Mesendoderm (in vitro differentiated cells): Measurements from ENCODE around the gene CDHR4.
A peak's percentile ranks its signal among the peaks of the same experiment; 100 is the strongest.
"Not testable (repeated sequence)": the region's sequence is repeated elsewhere in the genome, so short reads cannot be mapped to it uniquely, and the experiment has no call there.

Experiments used
- DNase-seq: peaks from one replicate; pipeline ENCODE4 v3.0.0; 2013
- H2AK5ac ChIP-seq: 2 replicates; pipeline ENCODE4 v1.6.1; 2013; ENCODE audit warnings: low read length, inconsistent platforms
- H2BK120ac ChIP-seq: 2 replicates; pipeline ENCODE4 v1.6.1; 2013; ENCODE audit warnings: low read depth, mild to moderate bottlenecking, low read length, moderate library complexity, mixed read lengths
- H2BK15ac ChIP-seq: replicated peaks from 2 replicates; pipeline ENCODE4 v1.6.1; 2013; ENCODE audit warnings: low read depth, mild to moderate bottlenecking, moderate library complexity
- H2BK5ac ChIP-seq: 2 replicates; pipeline ENCODE4 v1.6.1; 2013; ENCODE audit warnings: low read length, inconsistent platforms
- H3K18ac ChIP-seq: 2 replicates; pipeline ENCODE4 v1.6.1; 2013; ENCODE audit warnings: mild to moderate bottlenecking, low read length, mixed read lengths
- H3K23ac ChIP-seq: one replicate; pipeline ENCODE4 v1.6.1; 2013; ENCODE audit warnings: low read length
- H3K27ac ChIP-seq: 2 replicates; pipeline ENCODE4 v1.5.1; 2013; ENCODE audit warnings: low read depth, mild to moderate bottlenecking, inconsistent platforms, low read length, moderate library complexity
- H3K27me3 ChIP-seq: 2 replicates; pipeline ENCODE4 v1.6.1; 2013; ENCODE audit warnings: low read length, control low read depth, mild to moderate bottlenecking, inconsistent platforms; ENCODE audit not compliant: insufficient read depth, poor library complexity
- H3K36me3 ChIP-seq: 2 replicates; pipeline ENCODE4 v1.6.1; 2013; ENCODE audit warnings: low read length, inconsistent platforms; ENCODE audit not compliant: control insufficient read depth, insufficient read depth
- H3K4ac ChIP-seq: one replicate; pipeline ENCODE4 v1.6.1; 2013; ENCODE audit warnings: low read depth, mild to moderate bottlenecking, low read length, moderate library complexity
- H3K4me1 ChIP-seq: 2 replicates; pipeline ENCODE4 v1.6.1; 2013; ENCODE audit warnings: low read depth, low read length, inconsistent platforms; ENCODE audit not compliant: control insufficient read depth
- H3K4me2 ChIP-seq: 2 replicates; pipeline ENCODE4 v1.6.1; 2013; ENCODE audit warnings: low read length
- H3K4me3 ChIP-seq: 2 replicates; pipeline ENCODE4 v1.5.1; 2013; ENCODE audit warnings: mild to moderate bottlenecking, low read length
- H3K56ac ChIP-seq: one replicate; pipeline ENCODE4 v1.6.1; 2013; ENCODE audit warnings: low read length
- H3K79me1 ChIP-seq: 2 replicates; pipeline ENCODE4 v1.6.1; 2013; ENCODE audit warnings: low read length, inconsistent platforms
- H3K79me2 ChIP-seq: 2 replicates; pipeline ENCODE4 v1.6.1; 2013; ENCODE audit warnings: mild to moderate bottlenecking, low read length; ENCODE audit not compliant: control insufficient read depth, insufficient read depth
- H3K9ac ChIP-seq: 2 replicates; pipeline ENCODE4 v1.6.1; 2013; ENCODE audit warnings: low read length, inconsistent platforms
- H4K5ac ChIP-seq: one replicate; pipeline ENCODE4 v1.6.1; 2013; ENCODE audit warnings: low read length
- H4K8ac ChIP-seq: one replicate; pipeline ENCODE4 v1.6.1; 2013; ENCODE audit warnings: low read depth, mild to moderate bottlenecking, control low read depth, low read length, moderate library complexity
- WGBS: extraction: QIAGEN DNeasy Blood & Tissue Kit; methylation state at CpG from one replicate; pipeline ENCODE4 v1.1.7; 2013; ENCODE audit warnings: low lambda C conversion rate, missing lambda C conversion rate; ENCODE audit not compliant: insufficient coverage; ENCODE audit errors: extremely low coverage; 5-methylcytosine and 5-hydroxymethylcytosine counted together

Gene CDHR4

DNA sequence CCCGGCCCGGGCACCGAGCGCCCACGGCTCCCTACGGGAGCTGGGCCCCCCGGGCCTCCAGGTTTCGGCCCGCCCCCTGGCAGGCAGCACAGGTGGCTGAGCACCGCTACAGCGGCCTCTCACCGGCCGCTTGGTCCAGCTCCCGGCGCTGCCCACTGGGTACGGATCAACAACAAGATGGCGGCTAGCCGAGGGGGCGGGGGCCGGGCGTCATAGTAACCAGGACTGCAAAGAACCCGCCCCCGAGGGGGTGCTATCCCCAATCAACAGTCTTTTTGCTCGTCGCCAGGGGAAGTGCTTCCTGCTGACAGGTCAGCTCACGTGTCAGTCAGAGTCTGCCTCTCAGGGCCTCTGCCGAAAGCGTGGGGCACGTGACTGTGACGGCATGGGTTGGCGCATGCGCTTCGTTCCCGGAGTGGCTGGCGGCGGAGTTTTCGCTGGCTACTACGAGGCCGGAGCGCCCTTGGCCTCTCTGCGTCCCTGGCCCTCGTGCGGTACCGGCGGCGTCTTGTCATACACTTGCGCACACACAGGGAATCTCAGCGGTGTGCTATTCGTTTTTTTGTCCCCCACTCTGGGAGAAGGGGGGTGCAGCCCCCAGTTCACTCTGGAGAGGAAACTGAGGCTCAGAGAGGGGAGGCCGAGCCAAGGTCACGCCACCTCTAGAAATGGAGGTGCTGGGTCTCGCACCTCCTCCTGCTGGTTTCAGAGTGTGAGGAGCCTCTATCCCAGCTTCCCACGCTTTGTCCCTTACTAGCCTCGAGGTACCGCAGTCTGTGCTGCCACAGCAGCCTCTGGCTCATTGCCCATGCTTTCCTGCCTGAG lies 13.1 kb downstream of the CDHR4 start, which contains the start of gene IP6K1:
Gene IP6K1, minus strand, starts transcription at position 186 of the 825 bp plus-strand sequence. CDS start 38,502 bp downstream, outside the sequence.
- Histone ChIP-seq H3K9ac (peak within 1 kb of the TSS; percentile 90), H4K5ac (peak within 1 kb of the TSS; percentile 7), H3K23ac (no peak within 1 kb of the TSS), H2AK5ac (no peak within 1 kb of the TSS), H3K27ac (peak within 1 kb of the TSS; percentile 53), H3K4ac (peak within 1 kb of the TSS; percentile 44), H3K4me2 (peak within 1 kb of the TSS; percentile 89), H2BK15ac (no peak within 1 kb of the TSS), H3K4me3 (peak within 1 kb of the TSS; percentile 86), H3K18ac (peak within 1 kb of the TSS; percentile 77), H3K56ac (peak within 1 kb of the TSS; percentile 90), H3K27me3 (no peaks in the 10 kb centered on the region), H2BK5ac (no peak within 1 kb of the TSS), H3K79me2 (peaks cover 13% of the 10 kb centered on the region), H2BK120ac (no peak within 1 kb of the TSS), H3K36me3 (peaks cover under 1% of the 10 kb centered on the region), H3K4me1 (no peaks in the 10 kb centered on the region), H3K79me1 (peaks cover 4% of the 10 kb centered on the region), H4K8ac (peak within 1 kb of the TSS; percentile 31)
- WGBS, result no CpG with 5 or more reads among the region's 55 CpGs
- peak; percentile 100 for DNase-seq

DNA sequence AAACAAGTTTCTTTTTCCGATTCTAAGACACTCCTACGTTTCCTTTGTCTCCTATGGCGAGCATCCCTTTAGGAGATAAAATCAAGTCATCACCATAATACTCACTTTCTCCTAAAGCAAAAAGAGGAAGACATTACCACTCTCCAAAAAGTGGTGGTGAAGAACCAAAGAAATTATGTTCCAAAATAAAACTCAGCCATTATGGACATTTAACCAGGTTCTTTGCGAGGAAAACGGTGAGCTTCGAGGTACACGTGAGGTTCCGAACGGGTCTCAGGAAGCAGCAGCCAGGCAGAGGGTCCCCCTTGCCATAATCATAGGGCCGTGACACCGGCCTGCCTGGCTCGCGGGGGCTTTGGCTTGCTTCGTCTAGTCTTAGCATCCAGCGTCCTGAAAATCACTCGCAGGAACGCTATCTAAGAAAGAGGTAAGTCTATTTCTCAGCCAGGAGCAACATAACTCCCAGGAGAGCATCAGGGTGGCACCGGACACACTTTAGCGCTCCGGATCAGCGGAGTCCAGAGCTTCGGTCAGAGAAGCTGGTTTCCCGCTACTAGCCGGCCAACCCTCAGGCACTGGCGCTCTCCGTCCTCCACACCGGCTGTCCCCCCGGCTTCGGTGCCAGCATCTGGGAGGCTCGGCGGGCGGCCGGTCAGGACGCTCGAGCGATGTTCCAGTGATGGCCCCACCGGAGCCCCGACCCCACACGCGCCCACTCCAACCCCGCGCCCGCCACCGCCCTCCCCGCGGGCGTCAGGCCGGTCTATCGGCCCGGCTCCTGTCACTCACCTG lies 13.9 kb downstream of the CDHR4 start:
- Histone ChIP-seq H4K8ac (peak overlapping the region; percentile 31), H3K56ac (peak overlapping the region; percentile 90), H3K79me1 (peaks cover 7% of the 10 kb centered on the region), H2AK5ac (no peak overlapping the region), H3K27ac (peak overlapping the region; percentile 53), H3K27me3 (no peaks in the 10 kb centered on the region), H3K4me2 (peak overlapping the region; percentile 89), H2BK120ac (no peak overlapping the region), H3K9ac (peak overlapping the region; percentile 90), H3K4me3 (peak overlapping the region; percentile 86), H3K4ac (no peak overlapping the region), H3K79me2 (peaks cover 16% of the 10 kb centered on the region), H4K5ac (no peak overlapping the region), H3K4me1 (no peaks in the 10 kb centered on the region), H2BK5ac (no peak overlapping the region), H3K18ac (peak overlapping the region; percentile 77), H3K23ac (no peak overlapping the region), H3K36me3 (peaks cover 3% of the 10 kb centered on the region), H2BK15ac (no peak overlapping the region)
- peak; percentile 57 for DNase-seq
- WGBS, result no CpG with 5 or more reads among the region's 50 CpGs

DNA sequence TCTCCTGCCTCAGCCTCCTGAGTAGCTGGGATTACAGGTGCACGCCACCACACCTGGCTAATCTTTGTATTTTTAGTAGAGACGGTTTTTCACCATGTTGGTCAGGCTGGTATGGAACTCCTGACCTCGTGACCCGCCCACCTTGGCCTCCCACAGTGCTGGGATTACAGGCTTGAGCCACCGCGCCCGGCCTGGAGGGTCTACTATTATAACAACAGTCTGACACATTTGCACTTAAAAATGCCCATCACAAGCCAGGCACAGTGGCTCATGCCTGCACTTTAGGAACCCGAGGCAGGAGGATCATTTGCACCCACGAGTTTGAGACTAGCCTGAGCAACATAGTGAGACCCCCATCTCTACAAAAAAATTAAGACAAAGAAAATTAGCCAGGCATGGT lies 17.4 kb downstream of the CDHR4 start:
- H3K27ac ChIP-seq, H3K36me3 ChIP-seq, DNase-seq, H3K23ac ChIP-seq, H2BK5ac ChIP-seq, H4K5ac ChIP-seq, H3K56ac ChIP-seq, H4K8ac ChIP-seq, H3K4me1 ChIP-seq, H3K4me3 ChIP-seq, H3K9ac ChIP-seq, H3K4me2 ChIP-seq, H3K27me3 ChIP-seq, H2AK5ac ChIP-seq, H2BK120ac ChIP-seq, H3K18ac ChIP-seq, H3K4ac ChIP-seq, H2BK15ac ChIP-seq: not testable (repeated sequence)
- Histone ChIP-seq H3K79me2 (peaks cover 33% of the 10 kb centered on the region), H3K79me1 (peaks cover 14% of the 10 kb centered on the region)
- no CpG with 5 or more reads among the region's 9 CpGs for WGBS

DNA sequence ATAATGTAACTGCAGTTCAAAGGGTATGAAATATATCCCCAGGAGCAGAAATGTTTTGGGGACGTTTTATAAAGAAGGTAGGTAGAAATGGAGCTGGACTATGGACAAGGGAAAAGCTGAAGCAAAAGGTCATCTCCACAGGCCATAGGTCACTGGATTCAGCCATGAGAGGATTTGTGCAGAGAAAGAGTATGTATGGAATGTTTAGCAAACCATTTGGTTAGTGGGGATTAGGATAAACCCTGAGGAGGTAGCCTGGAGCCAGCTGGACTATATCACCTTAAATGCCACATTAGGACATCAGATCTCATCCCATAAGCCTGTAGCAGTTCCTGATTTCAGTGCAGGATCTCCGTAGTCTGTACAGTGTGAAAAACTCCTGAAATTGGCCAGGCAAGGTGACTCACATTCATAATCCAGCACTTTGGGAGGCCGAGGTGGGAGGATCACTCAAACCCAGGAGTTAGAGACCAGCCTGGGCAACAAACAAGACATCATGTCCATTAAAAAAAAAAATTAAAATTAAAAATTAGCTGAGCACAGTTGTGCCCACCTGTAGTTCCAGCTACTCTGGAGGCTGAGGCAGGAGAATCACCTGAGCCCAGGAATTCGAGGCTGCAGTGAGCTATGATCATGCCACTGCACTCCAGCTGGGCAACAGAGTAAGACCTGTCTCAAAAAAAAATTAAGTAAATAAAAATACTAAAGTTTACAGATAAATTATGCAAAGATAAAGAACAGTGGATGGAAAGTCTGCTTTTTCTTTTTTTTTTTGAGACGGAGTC lies 18.1 kb downstream of the CDHR4 start:
- Histone ChIP-seq H3K79me1 (peaks cover 14% of the 10 kb centered on the region), H3K4ac (no peak overlapping the region), H3K4me3 (no peak overlapping the region), H3K4me2 (no peak overlapping the region), H3K4me1 (no peaks in the 10 kb centered on the region), H3K18ac (no peak overlapping the region), H3K23ac (no peak overlapping the region), H3K27me3 (no peaks in the 10 kb centered on the region), H2BK5ac (no peak overlapping the region), H3K27ac (no peak overlapping the region), H4K8ac (no peak overlapping the region), H4K5ac (no peak overlapping the region), H3K56ac (no peak overlapping the region), H3K9ac (no peak overlapping the region), H2AK5ac (no peak overlapping the region), H2BK15ac (no peak overlapping the region), H3K36me3 (peaks cover 3% of the 10 kb centered on the region), H3K79me2 (peaks cover 35% of the 10 kb centered on the region), H2BK120ac (no peak overlapping the region)
- no CpG with 5 or more reads among the region's 5 CpGs for WGBS
- no peak for DNase-seq

DNA sequence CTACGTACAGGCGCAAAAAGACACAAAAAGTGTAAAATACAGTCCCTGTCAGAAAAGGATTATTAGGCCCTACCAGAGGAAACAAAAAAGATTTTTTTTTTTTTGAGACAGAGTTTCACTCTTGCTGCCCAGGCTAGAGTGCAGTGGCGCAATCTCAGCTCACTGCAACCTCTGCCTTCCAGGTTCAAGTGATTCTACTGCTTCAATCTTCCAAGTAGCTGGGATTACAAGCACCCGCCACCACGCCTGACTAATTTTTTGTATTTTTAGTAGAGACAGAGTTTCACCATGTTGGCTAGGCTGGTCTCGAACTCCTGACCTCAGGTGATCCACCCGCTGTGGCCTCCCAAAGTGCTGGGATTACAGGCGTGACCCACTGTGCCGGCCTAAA lies 18.7 kb downstream of the CDHR4 start:
- DNase-seq, result not testable (repeated sequence)

More for the DNA sequence above, 18.7 kb downstream of the CDHR4 start:
- not testable (repeated sequence) for H3K27me3 ChIP-seq, H3K23ac ChIP-seq, H2AK5ac ChIP-seq, H3K18ac ChIP-seq, H3K4me2 ChIP-seq, H3K56ac ChIP-seq, H2BK15ac ChIP-seq, H3K9ac ChIP-seq, H2BK120ac ChIP-seq, H3K4ac ChIP-seq, H4K5ac ChIP-seq, H3K4me3 ChIP-seq, H4K8ac ChIP-seq, H2BK5ac ChIP-seq, H3K4me1 ChIP-seq, H3K27ac ChIP-seq, H3K36me3 ChIP-seq
- H3K79me2 ChIP-seq, result peaks cover 35% of the 10 kb centered on the region
- WGBS, result no CpG with 5 or more reads among the region's 9 CpGs
- H3K79me1 ChIP-seq, result peaks cover 14% of the 10 kb centered on the region
